Liver (tissue), 9 donors: ENCODE results near the gene ATP10A. TPM values are rescaled to one million over a fixed set of nuclear protein-coding genes. Genes with fewer than 3 reads are reported as not detected.

Experiments used
- DNase-seq: peaks from one replicate; pipeline ENCODE4 v3.0.0-alpha.2; 2017; ENCODE audit warnings: low spot score
- H3K27ac ChIP-seq, 2 donors: one replicate each; pipeline ENCODE4 v1.7.0; 2013; ENCODE audit warnings: inconsistent platforms in 2 of 2, low read length in 2 of 2, control low read depth in 1 of 2, low read depth in 1 of 2, mild to moderate bottlenecking in 1 of 2
- H3K27me3 ChIP-seq, 4 donors: one replicate each; pipeline versions ENCODE4 v1.6.1 to v1.7.0; 2013; ENCODE audit warnings: low read length in 3 of 4, inconsistent platforms in 1 of 4, mild to moderate bottlenecking in 1 of 4, moderate library complexity in 1 of 4; ENCODE audit not compliant: control insufficient read depth in 4 of 4, insufficient read depth in 4 of 4
- H3K36me3 ChIP-seq, 4 donors: one replicate each; pipeline versions ENCODE4 v1.6.1 to v1.7.0; 2013; ENCODE audit warnings: low read length in 3 of 4, mild to moderate bottlenecking in 3 of 4, low read depth in 1 of 4, moderate library complexity in 1 of 4; ENCODE audit not compliant: control insufficient read depth in 4 of 4, insufficient read depth in 3 of 4
- H3K4me1 ChIP-seq, 4 donors: one replicate each; pipeline versions ENCODE4 v1.6.1 to v1.7.0; 2013; ENCODE audit warnings: low read length in 3 of 4, mild to moderate bottlenecking in 3 of 4, moderate library complexity in 1 of 4; ENCODE audit not compliant: control insufficient read depth in 4 of 4, insufficient read depth in 4 of 4
- H3K4me3 ChIP-seq, 3 donors: one replicate each; pipeline versions ENCODE4 v1.6.1 to v1.7.0; 2013; ENCODE audit warnings: low read length in 3 of 3, control low read depth in 1 of 3, low read depth in 1 of 3, mild to moderate bottlenecking in 1 of 3
- H3K9ac ChIP-seq, 2 donors: one replicate each; pipeline ENCODE4 v1.7.0; 2013; ENCODE audit warnings: low read length in 2 of 2, mild to moderate bottlenecking in 2 of 2, moderate library complexity in 2 of 2, control low read depth in 1 of 2, low read depth in 1 of 2
- H3K9me3 ChIP-seq, 4 donors: one replicate each; pipeline versions ENCODE4 v1.6.1 to v1.7.0; 2013; ENCODE audit warnings: low read length in 3 of 4; ENCODE audit not compliant: control insufficient read depth in 4 of 4
- ATF3 ChIP-seq: IDR thresholded peaks from 2 replicates; pipeline ENCODE4 v1.6.1; 2016; ENCODE audit warnings: antibody characterized with exemption
- CTCF ChIP-seq: fragments of 150-350 bp; IDR thresholded peaks from 2 replicates; pipeline ENCODE4 v1.5.1; 2017; ENCODE audit warnings: improper control_type of control experiment, low read depth, low read length; ENCODE audit not compliant: missing input control
- EGR1 ChIP-seq, 2 donors: IDR thresholded peaks; 2 replicates each; pipeline ENCODE4 v1.6.1; 2016 to 2018; ENCODE audit warnings: antibody characterized with exemption in 2 of 2, low read depth in 2 of 2
- FOXA1 ChIP-seq: IDR thresholded peaks from 2 replicates; pipeline ENCODE4 v1.6.1; 2016; ENCODE audit warnings: antibody characterized with exemption
- FOXA2 ChIP-seq: IDR thresholded peaks from 2 replicates; pipeline ENCODE4 v1.6.1; 2016; ENCODE audit warnings: antibody characterized with exemption
- HNF4G ChIP-seq: IDR thresholded peaks from 2 replicates; pipeline ENCODE4 v1.6.1; 2016; ENCODE audit warnings: antibody characterized with exemption
- JUND ChIP-seq, 2 donors: IDR thresholded peaks; 2 replicates each; pipeline ENCODE4 v1.6.1; 2016; ENCODE audit warnings: antibody characterized with exemption in 2 of 2
- MAX ChIP-seq: IDR thresholded peaks from 2 replicates; pipeline ENCODE4 v1.6.1; 2016; ENCODE audit warnings: antibody characterized with exemption
- NR2F2 ChIP-seq: IDR thresholded peaks from 2 replicates; pipeline ENCODE4 v1.6.1; 2016; ENCODE audit warnings: antibody characterized with exemption
- RAD21 ChIP-seq, 2 donors: IDR thresholded peaks; 2 replicates each; pipeline ENCODE4 v1.6.1; 2016; ENCODE audit warnings: antibody characterized with exemption in 2 of 2, mild to moderate bottlenecking in 2 of 2
- REST ChIP-seq: IDR thresholded peaks from 2 replicates; pipeline ENCODE4 v1.6.1; 2016; ENCODE audit warnings: antibody characterized with exemption, mild to moderate bottlenecking
- RXRA ChIP-seq, 2 donors: IDR thresholded peaks; 2 replicates each; pipeline ENCODE4 v1.6.1; 2017 to 2018; ENCODE audit warnings: antibody characterized with exemption in 2 of 2, mild to moderate bottlenecking in 1 of 2
- SP1 ChIP-seq: IDR thresholded peaks from 2 replicates; pipeline ENCODE4 v1.6.1; 2018; ENCODE audit warnings: antibody characterized with exemption, mild to moderate bottlenecking
- TAF1 ChIP-seq: conservative IDR thresholded peaks from 2 replicates; pipeline ENCODE4 v1.6.1; 2016; ENCODE audit warnings: antibody characterized with exemption, mild to moderate bottlenecking
- YY1 ChIP-seq: IDR thresholded peaks from 2 replicates; pipeline ENCODE4 v1.6.1; 2016; ENCODE audit warnings: antibody characterized with exemption, mild to moderate bottlenecking
- ZBTB33 ChIP-seq: IDR thresholded peaks from 2 replicates; pipeline ENCODE4 v1.6.1; 2016; ENCODE audit warnings: antibody characterized with exemption
- WGBS: extraction: QIAGEN DNeasy Blood & Tissue Kit; methylation state at CpG from one replicate; pipeline ENCODE4 v1.1.7; 2013; 5-methylcytosine and 5-hydroxymethylcytosine counted together
- polyA plus RNA-seq, 2 donors: library from polyadenylated mRNA; stranded (reverse) in 1 of 2; unstranded in 1 of 2; fragments of 200-250 nt in 1 of 2; fragments of >200 nt in 1 of 2; fragmentation: Nextera tagmentation in 1 of 2; extraction: Ambion mirVana in 1 of 2; gene quantifications; one replicate each; pipeline versions ENCODE4 v1.2.1 to v1.2.3, GENCODE V29; 2013 to 2015
- total RNA-seq, 2 donors: library from RNA; depleted of rRNA; stranded (reverse); fragments of >200 nt; gene quantifications; one replicate each; pipeline ENCODE4 v1.2.3, GENCODE V29; 2014
- donor health status: healthy.
- donor health status: healthy.
- donor health status: healthy.
- donor health status: healthy.
- donor health status: healthy.

The ATP10A gene
- total and polyA plus RNA-seq, 4 donors = 0.22 to 1.8 (median 0.39) TPM

GRCh38 chr15:25668236-25668795 is 194.8 kb downstream of the ATP10A start:
- 84% methylated on average over 11 of the region's 11 CpGs for WGBS
- no peak for DNase-seq
- TF ChIP-seq MAX (no peak), NR2F2 (no peak), REST (no peak), YY1 (no peak), RAD21 (IDR thresholded peaks at IDR 0.05) (no peak), ATF3 (no peak), SP1 (no peak), HNF4G (no peak), JUND (IDR thresholded peaks at IDR 0.05) (no peak), ZBTB33 (no peak), FOXA2 (no peak), CTCF (no peak), FOXA1 (no peak), RXRA (IDR thresholded peaks at IDR 0.05) (no peak), TAF1 (no peak)
- no peaks in the 10 kb centered on the region for H3K9me3 ChIP-seq
- H3K36me3 ChIP-seq = no peaks in the 10 kb centered on the region
- H3K27me3 ChIP-seq = no peaks in the 10 kb centered on the region
- H3K4me3 ChIP-seq = no peak overlapping the region
- no peak overlapping the region for H3K9ac ChIP-seq
- H3K27ac ChIP-seq = no peak overlapping the region
- no peaks in the 10 kb centered on the region for H3K4me1 ChIP-seq

GRCh38 chr15:25667829-25668228 is 195.3 kb downstream of the ATP10A start:
- DNase-seq = no peak
- no peak overlapping the region for H3K27ac ChIP-seq
- WGBS = 77% methylated on average over 13 of the region's 13 CpGs
- TF ChIP-seq HNF4G (no peak), EGR1 (IDR thresholded peaks at IDR 0.05; ENCODE audit: low read depth in 2 of 2) (no peak), RXRA (IDR thresholded peaks at IDR 0.05) (no peak), FOXA1 (no peak), JUND (IDR thresholded peaks at IDR 0.05) (no peak), REST (no peak), ATF3 (no peak), MAX (no peak), CTCF (no peak), YY1 (no peak), RAD21 (IDR thresholded peaks at IDR 0.05) (no peak), SP1 (no peak), FOXA2 (no peak), TAF1 (no peak)

More at GRCh38 chr15:25667829-25668228, 195.3 kb downstream of the ATP10A start:
- Histone ChIP-seq H3K27me3 (no peaks in the 10 kb centered on the region), H3K9ac (no peak overlapping the region), H3K4me3 (no peak overlapping the region), H3K9me3 (no peaks in the 10 kb centered on the region), H3K36me3 (no peaks in the 10 kb centered on the region), H3K4me1 (no peaks in the 10 kb centered on the region)
